ENCODE data around the gene CACNA2D3. TPM values are rescaled to one million over a fixed set of nuclear protein-coding genes. Genes with fewer than 3 reads are reported as not detected.
A peak's percentile ranks its signal among the peaks of the same experiment; 100 is the strongest.

The CACNA2D3 gene
- total RNA-seq, 1 donor from 2014 or later = 6.3 TPM

DNA sequence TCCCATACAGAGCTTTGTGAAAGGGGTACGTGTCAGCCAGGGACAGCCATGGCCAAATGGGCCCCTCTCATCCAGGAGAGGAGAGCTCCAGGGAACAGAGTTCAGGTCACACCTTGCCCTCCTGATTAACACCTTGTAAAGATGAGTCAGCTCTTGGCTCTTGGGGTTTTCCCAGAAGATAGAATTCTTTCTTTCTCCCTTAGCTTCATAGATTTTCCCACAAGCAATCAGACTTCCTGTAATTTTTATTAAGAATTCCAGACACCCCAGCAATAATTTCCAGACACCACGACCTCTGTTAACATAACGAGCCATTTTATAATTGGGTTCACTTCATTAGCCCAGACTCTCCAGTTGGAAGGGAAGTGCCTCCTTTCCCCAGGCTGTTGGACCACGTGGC is 719.1 kb downstream of the CACNA2D3 start:
- DNase-seq (ENCODE audit: low spot score) = no peak

DNA sequence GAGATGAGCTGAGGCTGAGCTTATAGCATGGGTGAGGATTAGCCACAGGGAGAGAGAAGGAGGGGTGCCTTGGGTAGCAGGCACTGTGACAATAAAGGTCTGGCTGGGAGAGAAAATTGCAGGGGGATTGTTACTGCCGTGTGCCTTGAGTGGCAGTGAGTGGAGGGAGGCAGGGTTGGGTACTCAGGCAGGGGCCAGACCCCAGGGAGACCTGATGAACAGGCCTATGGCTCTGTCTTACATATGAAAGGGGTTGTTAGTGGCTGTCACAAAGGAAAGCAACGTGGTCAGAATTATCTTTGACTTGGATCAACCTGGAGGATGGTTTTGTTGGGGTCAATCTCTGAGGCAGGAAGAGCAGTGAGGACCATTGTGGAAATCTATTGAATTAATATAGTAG is 721.0 kb downstream of the CACNA2D3 start:
- no peak for DNase-seq (ENCODE audit: low spot score)

DNA sequence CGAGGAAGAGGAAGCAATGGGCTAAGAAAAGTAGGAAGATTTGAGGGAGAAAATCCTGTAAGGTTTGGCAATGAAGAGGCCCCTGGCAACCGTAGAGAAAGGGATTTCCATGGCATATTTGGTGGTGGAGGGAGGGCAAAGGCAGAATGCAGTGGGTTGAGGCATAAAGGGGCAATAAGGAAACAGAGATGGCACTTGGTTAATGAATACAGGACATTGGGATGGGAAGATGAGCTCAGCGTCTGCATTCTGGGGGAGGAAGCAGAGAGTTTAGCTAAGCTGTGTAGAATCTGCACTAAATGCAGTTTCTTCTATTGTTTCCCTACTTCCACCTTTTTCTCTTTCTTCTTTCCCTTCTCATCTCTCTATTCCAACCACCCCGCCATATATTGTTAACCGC is 721.9 kb downstream of the CACNA2D3 start:
- no peak for DNase-seq (ENCODE audit: low spot score)

DNA sequence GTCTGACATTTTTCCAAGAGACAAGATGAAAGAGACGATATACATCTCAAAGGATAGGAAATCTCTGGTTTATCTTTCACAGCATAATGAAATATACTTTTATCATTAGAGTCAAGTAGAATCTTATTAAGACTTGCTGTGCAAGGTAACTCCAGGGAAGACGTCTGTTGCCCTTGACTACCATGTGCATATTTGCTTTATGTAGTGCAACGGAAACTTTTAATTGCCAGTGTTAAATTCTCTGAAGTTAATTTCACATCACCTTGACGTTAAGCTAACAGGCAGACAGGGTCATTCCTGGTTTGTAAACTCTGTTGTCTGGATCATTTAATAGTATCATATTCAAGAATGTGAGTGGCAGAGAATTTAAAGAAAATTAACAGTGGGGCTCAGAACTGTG is 722.7 kb downstream of the CACNA2D3 start:
- no peak for DNase-seq (ENCODE audit: low spot score)

DNA sequence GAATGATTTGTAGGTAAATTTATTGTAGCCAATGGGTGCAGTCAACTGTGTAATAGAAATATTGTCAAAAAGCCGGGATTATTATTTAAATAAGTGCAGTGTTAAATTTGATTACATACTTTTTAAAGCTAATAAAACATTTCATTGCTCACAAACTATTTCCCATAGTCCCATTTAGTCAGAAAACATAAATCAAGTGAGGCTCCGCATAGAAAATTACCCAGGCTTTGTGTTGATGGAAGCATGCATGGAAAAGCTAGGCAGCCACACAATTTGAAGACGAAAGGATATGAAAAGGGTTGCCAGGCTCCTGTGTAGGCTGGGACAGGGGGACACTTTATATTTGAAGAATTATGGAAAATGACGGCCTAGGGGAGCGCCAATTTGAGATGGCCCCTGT is 723.2 kb downstream of the CACNA2D3 start:
- DNase-seq (ENCODE audit: low spot score) = no peak

DNA sequence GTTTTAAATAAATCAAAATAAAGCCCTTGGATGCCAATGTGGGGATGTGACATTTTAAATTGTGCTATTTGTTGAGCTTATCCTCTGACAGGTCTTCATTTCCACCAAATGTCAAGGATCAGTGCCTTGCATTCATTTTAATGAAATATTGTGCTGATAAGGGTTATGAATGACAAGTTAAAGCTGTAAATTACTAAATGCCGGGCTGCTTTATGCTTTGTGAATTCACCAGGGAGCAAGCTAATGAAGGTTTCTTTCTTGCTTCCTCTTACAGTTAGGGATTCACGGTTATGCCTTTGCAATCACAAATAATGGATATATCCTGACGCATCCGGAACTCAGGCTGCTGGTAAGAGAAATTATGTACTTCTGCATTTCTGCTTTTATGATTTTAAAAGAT is 723.8 kb downstream of the CACNA2D3 start:
- no peak for DNase-seq (ENCODE audit: low spot score)

DNA sequence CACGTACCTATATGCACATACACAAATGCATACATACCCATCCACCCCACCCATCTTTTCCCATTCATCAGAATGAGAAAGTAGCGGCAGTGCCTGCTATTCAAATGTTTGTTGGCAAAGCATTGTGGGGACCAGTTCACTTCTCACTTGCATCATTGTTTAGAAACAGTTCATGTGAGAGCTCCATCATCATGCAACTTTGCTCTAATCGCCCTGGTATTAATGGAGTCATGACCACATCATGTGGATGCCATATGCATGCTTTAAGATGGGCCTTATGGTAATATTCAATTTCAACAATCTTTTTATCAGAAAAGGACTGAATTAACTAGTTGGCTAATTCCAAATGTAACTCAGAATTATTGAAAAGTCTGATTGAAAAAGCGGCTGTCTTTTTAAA is 725.0 kb downstream of the CACNA2D3 start:
- DNase-seq (ENCODE audit: low spot score) = no peak

DNA sequence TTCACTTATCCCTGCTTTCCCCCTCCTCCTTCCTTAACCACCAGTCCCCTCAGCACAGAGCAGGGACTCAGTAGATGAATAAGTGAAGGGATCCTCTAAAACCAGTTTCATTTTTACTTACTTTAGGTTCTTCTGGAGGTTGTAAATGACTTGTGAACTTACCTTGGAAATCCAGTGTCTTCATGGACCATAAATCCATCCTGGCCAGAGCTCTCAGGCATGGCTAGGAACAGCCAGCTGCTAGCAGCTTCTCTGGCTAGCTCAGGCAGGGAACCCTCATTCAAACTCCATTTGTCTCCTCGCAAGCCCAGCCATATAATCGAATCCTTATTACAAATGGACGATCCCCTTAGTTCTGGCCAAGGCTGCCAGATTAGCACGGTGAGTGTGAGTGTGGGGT is 727.0 kb downstream of the CACNA2D3 start:
- DNase-seq (ENCODE audit: low spot score) = no peak

DNA sequence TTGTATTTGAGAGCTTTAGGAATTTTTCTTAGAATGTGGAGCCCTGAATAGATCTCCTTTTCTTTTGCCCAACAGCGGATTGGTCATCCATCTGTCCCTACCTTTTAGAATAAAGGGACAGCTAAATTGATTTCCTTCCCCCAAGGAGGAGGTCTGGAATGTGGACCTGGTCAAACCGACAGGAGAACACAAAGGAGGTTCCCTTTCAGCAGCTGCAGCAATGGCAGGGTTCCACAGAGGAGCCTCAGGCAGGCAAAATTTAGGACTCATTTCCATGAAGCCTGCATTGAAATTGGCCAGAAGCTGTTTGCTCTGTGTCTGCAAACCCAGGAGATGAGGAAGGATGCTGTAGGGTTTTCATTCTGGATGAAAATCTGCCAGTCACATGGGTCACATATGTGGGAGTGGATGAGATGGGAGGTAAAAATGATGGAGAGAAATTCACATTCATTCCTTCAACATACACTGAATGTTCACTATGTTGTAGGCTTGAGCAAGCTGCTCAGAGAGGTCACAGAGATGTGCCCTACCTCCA is 728.2 kb downstream of the CACNA2D3 start:
- DNase-seq (ENCODE audit: low spot score) = no peak

DNA sequence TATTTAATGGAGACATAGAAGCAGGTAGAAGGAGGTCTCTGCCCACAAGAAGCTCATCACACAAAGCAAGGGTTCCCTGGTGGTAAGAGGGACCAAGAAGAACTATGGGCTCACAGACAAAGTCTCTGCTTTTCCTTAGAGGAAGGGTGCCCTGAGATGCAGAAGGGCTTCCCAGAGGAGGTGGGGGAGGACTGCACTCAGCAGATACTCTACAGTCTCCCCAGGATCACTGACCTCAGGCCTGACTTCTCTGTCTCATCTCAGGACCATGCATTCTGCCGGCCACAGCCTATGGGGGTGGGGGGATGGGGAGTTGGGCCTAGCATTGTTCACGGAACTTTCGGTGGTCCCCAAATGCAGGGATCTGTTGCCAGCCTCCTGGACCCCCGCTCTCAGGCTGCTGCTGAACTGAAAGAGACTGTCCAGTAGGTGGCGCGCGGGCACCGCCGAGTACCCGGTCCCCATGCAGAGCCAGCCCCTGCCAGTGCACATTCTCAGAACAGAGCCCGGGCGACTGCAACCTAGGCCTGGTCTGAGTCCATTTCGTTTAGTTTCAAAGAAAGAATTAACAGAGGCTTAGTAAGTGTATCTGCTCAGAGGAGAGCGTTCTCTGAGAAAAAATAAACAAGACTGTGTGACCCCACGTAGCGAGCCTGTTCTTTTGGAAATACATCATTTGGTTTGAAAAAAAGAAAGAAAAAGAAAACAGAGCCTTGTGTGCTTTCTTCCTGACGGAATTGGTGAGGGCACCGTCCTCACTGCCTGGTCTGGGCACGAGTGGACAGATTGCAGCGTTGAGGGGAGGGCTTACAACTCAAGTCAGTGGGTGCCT is 731.4 kb downstream of the CACNA2D3 start:
- DNase-seq (ENCODE audit: low spot score) = peak; percentile 70

DNA sequence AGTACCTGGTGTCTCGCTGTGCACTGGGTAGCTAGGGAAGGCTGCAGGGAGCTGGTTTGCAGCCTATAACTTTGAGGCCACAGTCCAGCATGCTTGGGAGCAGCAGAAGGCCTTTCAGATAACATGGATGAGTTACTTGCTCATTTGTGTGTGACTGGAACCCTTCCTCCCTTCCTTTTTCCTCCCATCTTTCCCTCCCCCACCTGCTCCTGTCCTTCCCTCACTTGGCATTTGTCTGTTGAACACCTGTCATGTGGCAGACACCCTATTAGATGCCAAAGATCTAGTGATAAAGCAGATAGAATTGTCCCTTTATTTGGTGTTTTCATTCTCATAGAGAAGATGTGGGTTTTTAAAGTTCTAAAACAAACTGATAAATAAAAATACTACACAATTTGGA is 733.9 kb downstream of the CACNA2D3 start:
- DNase-seq (ENCODE audit: low spot score) = no peak

DNA sequence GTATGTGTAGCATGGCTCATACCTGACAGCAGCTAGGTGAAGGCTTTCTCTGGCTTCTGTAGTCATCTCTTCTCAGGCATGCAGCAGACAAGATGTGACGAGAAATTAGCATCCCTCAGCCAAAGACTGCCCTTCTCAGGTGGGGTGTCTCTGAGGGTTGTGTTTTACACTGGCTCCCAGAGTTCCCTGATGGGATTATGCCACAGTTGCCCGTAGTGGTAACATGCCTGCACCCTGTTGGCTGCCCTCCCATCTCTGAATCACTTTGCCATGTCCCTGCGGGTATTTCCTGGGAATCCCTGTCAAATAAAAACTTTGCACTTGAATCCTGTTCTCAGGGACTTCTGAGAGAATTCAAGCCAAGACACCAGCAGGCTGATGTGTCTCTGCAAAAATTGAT is 735.0 kb downstream of the CACNA2D3 start:
- DNase-seq (ENCODE audit: low spot score) = no peak

DNA sequence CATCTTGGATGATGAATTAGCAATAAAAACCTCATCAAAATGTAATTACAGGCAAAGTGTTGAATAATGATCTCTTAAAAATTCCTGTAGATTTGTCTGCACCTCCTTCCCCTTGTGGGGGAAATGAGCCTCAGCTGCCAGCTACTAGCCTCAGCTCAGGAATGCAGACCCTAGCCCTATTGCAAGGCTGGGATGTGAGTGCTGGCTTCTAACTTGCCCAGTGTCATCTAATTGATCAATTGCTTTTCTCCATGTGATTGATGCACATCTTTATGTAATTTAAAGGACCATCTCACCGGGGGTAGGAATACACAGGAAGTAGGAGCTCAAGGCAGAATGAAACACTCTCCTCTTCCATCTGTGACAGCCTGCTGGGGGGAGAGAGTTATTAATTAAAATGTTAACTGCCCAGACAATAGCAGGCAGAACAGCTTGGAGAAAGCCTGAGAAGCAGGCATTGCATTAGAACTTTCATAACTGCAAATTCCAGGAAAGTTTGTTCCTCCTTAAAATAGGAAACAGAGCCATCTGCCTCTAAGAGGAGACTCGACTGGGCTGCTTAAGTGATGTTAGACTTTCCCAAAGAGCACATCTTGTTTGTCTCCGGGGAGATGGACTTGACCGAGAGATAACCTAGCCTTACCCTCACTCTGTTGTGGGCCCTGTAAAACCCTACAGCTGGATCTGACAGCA is 735.9 kb downstream of the CACNA2D3 start:
- no peak for DNase-seq (ENCODE audit: low spot score)

DNA sequence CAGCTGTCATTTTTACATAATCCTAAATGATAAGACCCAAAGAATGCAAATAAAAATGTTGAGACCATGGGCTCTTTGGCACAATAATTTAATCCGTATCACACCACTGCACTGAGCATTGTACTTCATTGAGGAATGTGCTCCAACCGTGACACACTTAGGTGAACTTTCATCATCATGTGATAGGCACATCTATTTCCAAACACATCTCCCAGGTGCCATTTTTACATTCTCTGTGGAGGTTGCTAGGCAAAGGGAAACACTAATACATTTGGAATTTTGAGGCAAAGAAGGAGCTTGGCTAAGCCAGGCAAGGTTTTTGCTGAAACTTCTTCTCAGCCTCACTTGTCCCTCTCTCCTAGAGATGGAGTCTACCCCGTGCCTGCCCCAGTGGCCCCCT is 736.8 kb downstream of the CACNA2D3 start:
- no peak for DNase-seq (ENCODE audit: low spot score)

DNA sequence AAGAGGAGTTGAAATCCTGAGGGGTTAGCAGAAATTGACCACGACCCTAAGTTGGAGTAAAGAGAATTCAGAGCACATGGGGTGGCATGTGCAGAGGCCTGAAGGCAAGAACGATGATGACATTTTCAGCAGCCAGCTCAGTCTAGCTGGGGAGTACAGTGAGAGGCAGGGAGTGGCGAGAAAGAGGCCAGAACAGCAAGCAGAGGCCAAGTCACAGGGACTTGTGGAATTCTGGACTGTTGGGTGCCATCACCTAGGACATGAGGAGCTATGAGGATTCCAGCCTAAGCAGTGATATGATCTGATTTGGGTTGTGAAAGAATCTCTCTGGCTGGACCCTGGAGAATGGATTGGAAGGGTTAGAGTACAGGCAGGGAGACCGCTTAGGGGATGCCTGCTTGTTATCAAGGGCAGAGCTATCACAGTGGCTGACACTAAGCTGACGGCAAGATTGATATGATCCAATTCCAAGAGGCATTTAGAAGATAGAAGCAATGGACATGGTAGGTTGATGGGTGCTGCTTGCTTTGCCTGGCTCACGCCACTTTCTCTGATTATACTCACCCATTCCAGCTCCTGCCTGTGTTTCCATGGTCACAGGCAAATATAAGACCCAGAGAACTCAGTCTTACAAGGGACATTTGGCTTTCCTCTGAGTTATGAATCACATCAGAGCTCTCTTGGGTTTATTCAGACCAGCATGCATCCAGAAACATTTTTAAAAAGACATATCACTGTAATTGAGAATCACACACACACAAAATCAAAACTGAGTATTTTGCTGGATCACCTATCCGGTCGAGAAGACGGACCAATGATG is 739.1 kb downstream of the CACNA2D3 start:
- peak; percentile 32 for DNase-seq (ENCODE audit: low spot score)

DNA sequence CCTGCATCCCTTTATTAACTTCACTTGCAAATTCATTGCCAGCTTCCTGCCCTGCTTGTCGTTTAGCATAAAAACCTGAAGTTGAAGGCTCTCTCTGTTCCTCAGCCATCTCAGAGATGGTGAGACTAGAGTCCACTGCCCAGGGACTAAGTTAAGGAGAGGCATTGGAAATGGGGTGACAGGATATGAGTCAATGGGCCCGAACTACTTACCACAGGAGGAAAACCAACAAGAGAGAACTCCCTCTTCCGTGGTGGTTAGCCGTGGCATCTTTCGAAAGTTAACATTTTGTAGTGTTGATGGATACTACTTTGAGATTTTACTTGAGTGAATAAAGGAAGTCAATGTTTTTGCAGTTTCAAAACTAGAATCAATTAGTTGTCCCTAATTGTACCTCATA is 740.2 kb downstream of the CACNA2D3 start:
- DNase-seq (ENCODE audit: low spot score) = no peak

DNA sequence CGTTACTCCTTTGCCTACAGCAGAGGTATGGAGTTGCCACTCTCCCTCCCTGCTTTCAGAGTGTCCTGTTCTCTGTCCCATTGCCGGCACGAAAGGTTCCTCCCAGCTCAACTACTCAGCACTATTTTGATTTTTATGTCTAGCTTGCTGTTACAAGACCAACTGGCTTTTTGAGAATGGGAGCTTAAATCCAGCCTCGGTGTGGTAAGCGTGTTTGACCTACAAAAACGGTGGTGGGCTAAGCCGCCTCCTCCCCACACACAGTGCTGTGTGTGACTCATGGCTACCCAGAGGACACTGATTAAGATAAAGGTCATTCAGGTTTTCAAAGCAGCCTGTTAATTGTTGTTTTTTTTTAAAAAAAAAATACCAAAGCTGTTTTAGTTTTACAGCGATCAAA is 741.0 kb downstream of the CACNA2D3 start:
- peak; percentile 12 for DNase-seq (ENCODE audit: low spot score)

DNA sequence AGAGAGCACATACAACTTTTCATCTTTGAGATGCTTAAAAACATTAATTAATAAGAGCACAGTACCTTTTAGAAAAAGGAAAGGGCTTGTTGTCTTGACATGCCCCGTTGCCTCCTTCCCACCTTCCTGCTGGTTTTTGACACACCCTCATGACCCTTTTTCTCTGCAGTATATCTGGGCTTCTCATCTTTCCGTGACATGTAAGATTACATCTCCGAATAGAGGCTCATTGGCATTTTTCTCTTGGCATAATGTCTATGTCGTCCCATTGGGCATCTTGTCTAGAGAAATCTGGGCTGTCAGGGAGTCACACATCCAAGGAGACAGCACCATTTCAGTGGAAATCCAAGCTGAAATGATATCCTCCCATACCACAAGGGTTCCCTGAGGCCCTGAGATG is 741.4 kb downstream of the CACNA2D3 start:
- no peak for DNase-seq (ENCODE audit: low spot score)

DNA sequence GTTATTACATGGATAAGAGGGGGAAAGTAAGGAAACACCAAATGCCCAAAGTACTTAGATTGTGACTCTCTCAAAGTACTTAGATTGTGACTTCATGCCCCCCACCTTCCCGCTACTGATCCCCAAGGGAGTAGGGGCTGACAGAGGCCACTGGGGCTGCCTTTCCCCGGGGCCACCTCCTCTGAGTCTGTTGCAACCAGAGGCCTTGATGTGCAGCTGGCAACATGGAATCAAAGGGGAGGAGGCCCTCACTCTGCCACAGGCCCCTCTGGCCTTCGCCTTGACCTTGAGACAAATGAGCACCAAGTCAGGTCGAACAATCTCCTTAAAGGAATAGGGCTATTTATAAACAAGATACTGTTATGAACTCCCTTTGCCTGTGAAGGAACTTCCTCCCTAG is 743.0 kb downstream of the CACNA2D3 start:
- no peak for DNase-seq (ENCODE audit: low spot score)

DNA sequence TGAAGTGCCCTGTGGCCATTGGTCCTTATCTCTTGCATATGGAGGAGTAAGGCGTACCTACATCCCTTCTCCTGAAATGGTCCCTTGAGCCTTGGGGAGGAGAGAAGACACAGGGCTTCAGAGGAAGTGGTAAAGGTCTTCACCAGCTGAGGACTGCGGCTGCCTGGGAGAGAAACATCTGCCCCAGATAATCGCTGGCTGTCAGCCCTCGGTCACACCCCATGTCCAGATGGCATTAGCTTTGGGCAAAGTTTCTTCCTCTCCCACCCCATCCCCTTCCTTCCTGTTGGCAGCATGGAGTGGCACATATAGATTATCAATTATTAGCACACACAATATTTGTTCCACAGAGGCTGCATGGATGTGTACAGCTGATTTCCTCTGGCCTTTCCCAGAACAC is 743.9 kb downstream of the CACNA2D3 start:
- no peak for DNase-seq (ENCODE audit: low spot score)

DNA sequence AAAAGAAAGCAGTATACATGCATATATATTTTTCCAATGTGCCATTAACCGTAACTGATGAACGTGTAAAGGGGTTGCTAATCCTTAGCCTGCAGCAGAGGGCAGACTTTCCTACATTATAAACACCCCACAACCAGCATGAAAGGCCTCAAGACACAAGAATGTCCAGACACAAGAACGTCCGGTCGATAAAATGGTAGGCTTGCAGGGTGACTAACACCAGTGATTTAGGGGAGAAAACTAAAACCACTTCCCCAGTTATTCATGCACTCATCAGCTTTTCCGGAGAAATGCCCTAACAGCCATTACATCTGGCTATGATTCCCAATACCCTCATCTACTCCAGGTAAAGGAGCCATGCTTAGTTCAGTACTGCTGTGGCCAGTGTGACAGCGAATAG is 748.1 kb downstream of the CACNA2D3 start:
- DNase-seq (ENCODE audit: low spot score) = peak; percentile 68

DNA sequence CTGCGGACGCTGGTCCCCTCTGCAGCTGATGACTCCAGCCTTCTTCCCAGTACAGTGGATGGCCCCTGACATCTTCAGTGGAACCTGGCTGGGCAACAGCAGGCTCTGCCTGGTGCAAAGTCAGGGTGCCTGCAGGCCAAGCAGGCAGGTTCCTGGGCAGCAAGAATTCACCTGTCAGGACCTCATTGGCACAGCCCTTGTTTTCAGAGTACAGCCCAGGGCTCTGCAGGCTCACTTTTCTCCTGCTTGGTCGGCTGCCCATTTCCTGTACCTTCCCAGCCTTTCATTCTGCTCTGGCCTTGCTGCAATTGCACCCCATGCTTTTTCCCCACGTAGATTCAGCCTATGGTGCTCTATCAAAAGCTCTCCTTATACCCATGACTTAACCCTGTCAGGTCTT is 749.5 kb downstream of the CACNA2D3 start:
- no peak for DNase-seq (ENCODE audit: low spot score)
